Measurements from ENCODE around the gene ALKBH5. TPM values are rescaled to one million over a fixed set of nuclear protein-coding genes. Genes with fewer than 3 reads are reported as not detected.

ALKBH5 gene
- total and polyA plus RNA-seq, 10 of the 15 experiments (the other 5 are each of a cell fraction or from before 2014, with no cell fraction given), result 13.7 to 99.9 (median 52.4) TPM

DNA sequence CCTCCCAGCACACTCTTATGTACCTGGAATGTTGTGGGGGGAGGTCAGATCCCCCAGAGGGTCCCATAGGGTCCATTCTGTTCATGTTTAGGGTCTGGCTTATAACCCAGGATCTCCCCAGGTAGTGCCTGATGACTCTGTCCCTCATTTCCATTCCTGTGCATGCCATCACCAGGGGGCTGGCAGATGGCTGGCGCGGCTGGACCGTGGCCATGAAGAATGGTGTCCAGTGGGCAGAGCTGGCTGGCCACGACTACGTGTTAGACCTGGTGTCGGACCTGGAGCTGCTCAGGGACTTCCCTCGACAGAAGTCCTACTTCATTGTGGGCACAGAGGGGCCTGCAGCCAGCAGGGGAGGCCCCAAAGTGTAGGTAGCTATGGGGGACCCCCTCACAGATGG is 35.0 kb upstream of the ALKBH5 start:
- Histone ChIP-seq H3K36me3 (ENCODE audit: control insufficient read depth in 2 of 2, insufficient read depth in 2 of 2, low read length in 1 of 2) (no peaks in the 10 kb centered on the region), H3K9me3 (replicated peaks; ENCODE audit: control insufficient read depth, insufficient read depth, low read length) (no peaks in the 10 kb centered on the region), H3K27ac (ENCODE audit: control insufficient read depth, insufficient read depth) (no peak overlapping the region), H3K9ac (ENCODE audit: control insufficient read depth, insufficient read depth, low read length) (no peak overlapping the region), H3K4me3 (no peak overlapping the region), H2AFZ (ENCODE audit: control insufficient read depth, low read depth, low read length) (no peak overlapping the region), H3K4me1 (ENCODE audit: control insufficient read depth, insufficient read depth, low read length) (no peaks in the 10 kb centered on the region), H3K4me2 (ENCODE audit: control insufficient read depth, insufficient read depth) (no peak overlapping the region), H4K20me1 (ENCODE audit: control insufficient read depth, insufficient read depth) (no peaks in the 10 kb centered on the region), H3K27me3 (replicated peaks in 1 of 2; ENCODE audit: control insufficient read depth in 2 of 2, insufficient read depth in 2 of 2, low read length in 1 of 2) (no peaks in the 10 kb centered on the region), H3K79me2 (ENCODE audit: control insufficient read depth, insufficient read depth, low read length) (no peaks in the 10 kb centered on the region)
- POLR2A ChIA-PET, result no interaction called here
- WGBS (ENCODE audit: insufficient coverage, insufficient replicate concordance, low lambda C conversion rate, missing lambda C conversion rate), result 36% methylated on average over 7 of the region's 7 CpGs
- FAIRE-seq (no peak), ATAC-seq (no peak), DNase-seq (ENCODE audit: low read depth, low spot score) (no peak)
- intact Hi-C loops (cut with micrococcal nuclease; ENCODE audit: unreplicated experiment), result no loop called here
- RAD21 ChIA-PET (ENCODE audit: unreplicated experiment), result no interaction called here
- SMC1A ChIA-PET (ENCODE audit: uncharacterized antibody, unreplicated experiment), result no interaction called here
- in situ Hi-C loops (cut with MboI), result no loop called here
- CTCF ChIA-PET, result no interaction called here
- BruUV-seq (replicated peaks), result no TSS peak
- TF ChIP-seq MTA3 (IDR thresholded peaks at IDR 0.05; ENCODE audit: borderline replicate concordance, low read length) (no peak), POU2F2 (IDR thresholded peaks at IDR 0.05; ENCODE audit: borderline replicate concordance, low read depth, low read length) (no peak), ETV6 (conservative IDR thresholded peaks at IDR 0.05 in 1 of 2, IDR thresholded peaks at IDR 0.05 in 1 of 2; ENCODE audit: borderline replicate concordance in 1 of 2, low read depth in 1 of 2) (no peak), ZNF24 (IDR thresholded peaks at IDR 0.05) (no peak), HDGF (IDR thresholded peaks at IDR 0.05) (no peak), ZBED1 (IDR thresholded peaks at IDR 0.05; ENCODE audit: borderline replicate concordance) (no peak), FOS (IDR thresholded peaks at IDR 0.05; ENCODE audit: borderline replicate concordance, extremely low read depth, insufficient read length) (no peak), HCFC1 (IDR thresholded peaks at IDR 0.05; ENCODE audit: low read length) (no peak), CBX3 (IDR thresholded peaks at IDR 0.05; ENCODE audit: borderline replicate concordance, low read depth) (no peak), RB1 (IDR thresholded peaks at IDR 0.05; ENCODE audit: borderline replicate concordance) (no peak), BRCA1 (IDR thresholded peaks at IDR 0.05; ENCODE audit: low read depth, low read length) (no peak), MTA2 (IDR thresholded peaks at IDR 0.05; ENCODE audit: low read depth) (no peak)
- TF ChIP-seq, protein P1, sequence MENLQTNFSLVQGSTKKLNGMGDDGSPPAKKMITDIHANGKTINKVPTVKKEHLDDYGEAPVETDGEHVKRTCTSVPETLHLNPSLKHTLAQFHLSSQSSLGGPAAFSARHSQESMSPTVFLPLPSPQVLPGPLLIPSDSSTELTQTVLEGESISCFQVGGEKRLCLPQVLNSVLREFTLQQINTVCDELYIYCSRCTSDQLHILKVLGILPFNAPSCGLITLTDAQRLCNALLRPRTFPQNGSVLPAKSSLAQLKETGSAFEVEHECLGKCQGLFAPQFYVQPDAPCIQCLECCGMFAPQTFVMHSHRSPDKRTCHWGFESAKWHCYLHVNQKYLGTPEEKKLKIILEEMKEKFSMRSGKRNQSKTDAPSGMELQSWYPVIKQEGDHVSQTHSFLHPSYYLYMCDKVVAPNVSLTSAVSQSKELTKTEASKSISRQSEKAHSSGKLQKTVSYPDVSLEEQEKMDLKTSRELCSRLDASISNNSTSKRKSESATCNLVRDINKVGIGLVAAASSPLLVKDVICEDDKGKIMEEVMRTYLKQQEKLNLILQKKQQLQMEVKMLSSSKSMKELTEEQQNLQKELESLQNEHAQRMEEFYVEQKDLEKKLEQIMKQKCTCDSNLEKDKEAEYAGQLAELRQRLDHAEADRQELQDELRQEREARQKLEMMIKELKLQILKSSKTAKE (IDR thresholded peaks at IDR 0.05; ENCODE audit: low read depth, poor library complexity, severe bottlenecking), result no peak
- TF ChIP-seq, protein P2, sequence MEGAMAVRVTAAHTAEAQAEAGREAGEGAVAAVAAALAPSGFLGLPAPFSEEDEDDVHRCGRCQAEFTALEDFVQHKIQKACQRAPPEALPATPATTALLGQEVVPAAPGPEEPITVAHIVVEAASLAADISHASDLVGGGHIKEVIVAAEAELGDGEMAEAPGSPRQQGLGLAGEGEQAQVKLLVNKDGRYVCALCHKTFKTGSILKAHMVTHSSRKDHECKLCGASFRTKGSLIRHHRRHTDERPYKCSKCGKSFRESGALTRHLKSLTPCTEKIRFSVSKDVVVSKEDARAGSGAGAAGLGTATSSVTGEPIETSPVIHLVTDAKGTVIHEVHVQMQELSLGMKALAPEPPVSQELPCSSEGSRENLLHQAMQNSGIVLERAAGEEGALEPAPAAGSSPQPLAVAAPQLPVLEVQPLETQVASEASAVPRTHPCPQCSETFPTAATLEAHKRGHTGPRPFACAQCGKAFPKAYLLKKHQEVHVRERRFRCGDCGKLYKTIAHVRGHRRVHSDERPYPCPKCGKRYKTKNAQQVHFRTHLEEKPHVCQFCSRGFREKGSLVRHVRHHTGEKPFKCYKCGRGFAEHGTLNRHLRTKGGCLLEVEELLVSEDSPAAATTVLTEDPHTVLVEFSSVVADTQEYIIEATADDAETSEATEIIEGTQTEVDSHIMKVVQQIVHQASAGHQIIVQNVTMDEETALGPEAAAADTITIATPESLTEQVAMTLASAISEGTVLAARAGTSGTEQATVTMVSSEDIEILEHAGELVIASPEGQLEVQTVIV (IDR thresholded peaks at IDR 0.05; ENCODE audit: borderline replicate concordance, partially characterized antibody), result no peak
- TF ChIP-seq, protein P3, sequence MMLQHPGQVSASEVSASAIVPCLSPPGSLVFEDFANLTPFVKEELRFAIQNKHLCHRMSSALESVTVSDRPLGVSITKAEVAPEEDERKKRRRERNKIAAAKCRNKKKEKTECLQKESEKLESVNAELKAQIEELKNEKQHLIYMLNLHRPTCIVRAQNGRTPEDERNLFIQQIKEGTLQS (IDR thresholded peaks at IDR 0.05; ENCODE audit: borderline replicate concordance, extremely low read depth, low read depth, low read length), result no peak
- TF ChIP-seq, protein P4, sequence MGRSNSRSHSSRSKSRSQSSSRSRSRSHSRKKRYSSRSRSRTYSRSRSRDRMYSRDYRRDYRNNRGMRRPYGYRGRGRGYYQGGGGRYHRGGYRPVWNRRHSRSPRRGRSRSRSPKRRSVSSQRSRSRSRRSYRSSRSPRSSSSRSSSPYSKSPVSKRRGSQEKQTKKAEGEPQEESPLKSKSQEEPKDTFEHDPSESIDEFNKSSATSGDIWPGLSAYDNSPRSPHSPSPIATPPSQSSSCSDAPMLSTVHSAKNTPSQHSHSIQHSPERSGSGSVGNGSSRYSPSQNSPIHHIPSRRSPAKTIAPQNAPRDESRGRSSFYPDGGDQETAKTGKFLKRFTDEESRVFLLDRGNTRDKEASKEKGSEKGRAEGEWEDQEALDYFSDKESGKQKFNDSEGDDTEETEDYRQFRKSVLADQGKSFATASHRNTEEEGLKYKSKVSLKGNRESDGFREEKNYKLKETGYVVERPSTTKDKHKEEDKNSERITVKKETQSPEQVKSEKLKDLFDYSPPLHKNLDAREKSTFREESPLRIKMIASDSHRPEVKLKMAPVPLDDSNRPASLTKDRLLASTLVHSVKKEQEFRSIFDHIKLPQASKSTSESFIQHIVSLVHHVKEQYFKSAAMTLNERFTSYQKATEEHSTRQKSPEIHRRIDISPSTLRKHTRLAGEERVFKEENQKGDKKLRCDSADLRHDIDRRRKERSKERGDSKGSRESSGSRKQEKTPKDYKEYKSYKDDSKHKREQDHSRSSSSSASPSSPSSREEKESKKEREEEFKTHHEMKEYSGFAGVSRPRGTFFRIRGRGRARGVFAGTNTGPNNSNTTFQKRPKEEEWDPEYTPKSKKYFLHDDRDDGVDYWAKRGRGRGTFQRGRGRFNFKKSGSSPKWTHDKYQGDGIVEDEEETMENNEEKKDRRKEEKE (IDR thresholded peaks at IDR 0.05), result no peak

Measured in GM12878 (cell line).